GM19372 (cell line): ENCODE results near the gene ITGA5.

ENCODE experiments used
- ATAC-seq: cut with Tn5 transposase; IDR thresholded peaks from one replicate; pipeline ENCODE4 v1.9.1; 2021; ENCODE audit warnings: mild to moderate bottlenecking, low read depth, moderate library complexity; ENCODE audit not compliant: unreplicated experiment

Gene ITGA5

GRCh38 chr12:54390668-54391551, 28.2 kb downstream of the ITGA5 start:
- no peak for ATAC-seq

- ATAC-seq: no peak
These were observed 28.8 kb downstream of the ITGA5 start for GRCh38 chr12:54390176-54390667.

GRCh38 chr12:54389607-54390175, 29.4 kb downstream of the ITGA5 start:
- ATAC-seq: no peak

GRCh38 chr12:54389134-54389508, 29.9 kb downstream of the ITGA5 start:
- ATAC-seq: no peak

GRCh38 chr12:54388237-54389133, 30.6 kb downstream of the ITGA5 start:
- no peak for ATAC-seq

GRCh38 chr12:54387114-54387467, 32.0 kb downstream of the ITGA5 start:
- no peak for ATAC-seq

GRCh38 chr12:54386403-54387113, 32.5 kb downstream of the ITGA5 start:
- ATAC-seq: no peak

- no peak for ATAC-seq
These were observed 33.7 kb downstream of the ITGA5 start for GRCh38 chr12:54385251-54385914.

GRCh38 chr12:54384591-54385041, 34.5 kb downstream of the ITGA5 start, which contains the start of gene ZNF385A:
Gene ZNF385A (minus strand): TSS chr12:54384733. CDS start chr12:54384514, 219 bp downstream.
- no peak for ATAC-seq

GRCh38 chr12:54383041-54383609, 35.9 kb downstream of the ITGA5 start:
- ATAC-seq: no peak

- no peak for ATAC-seq
These were observed 37.9 kb downstream of the ITGA5 start for GRCh38 chr12:54381136-54381535.

- ATAC-seq: peak; percentile 82
These were observed 39.5 kb downstream of the ITGA5 start for GRCh38 chr12:54379398-54380201.

- ATAC-seq: peak; percentile 50
These were observed 40.2 kb downstream of the ITGA5 start for GRCh38 chr12:54378796-54379397.

- no peak for ATAC-seq
These were observed 41.1 kb downstream of the ITGA5 start for GRCh38 chr12:54377797-54378515.

GRCh38 chr12:54377007-54377406, 42.1 kb downstream of the ITGA5 start:
- ATAC-seq: no peak

GRCh38 chr12:54376596-54376995, 42.5 kb downstream of the ITGA5 start:
- no peak for ATAC-seq

GRCh38 chr12:54375259-54375579, 43.8 kb downstream of the ITGA5 start:
- no peak for ATAC-seq
